ENCODE results near the gene CRYBA2.

GRCh38 chr2:218990052-218990451 lies 3.2 kb downstream of the CRYBA2 start:
- TF ChIP-seq CTCF (IDR thresholded peaks at IDR 0.05) (no peak), POLR2AphosphoS5 (IDR thresholded peaks at IDR 0.05; ENCODE audit: low read depth, low read length) (no peak), REST (IDR thresholded peaks at IDR 0.05; ENCODE audit: insufficient read depth in 1 of 2, low read depth in 2 of 2, low read length in 1 of 2) (no peak), SIN3A (IDR thresholded peaks at IDR 0.05; ENCODE audit: borderline replicate concordance, insufficient read depth, low read depth, low read length) (no peak), TCF7L2 (IDR thresholded peaks at IDR 0.05; ENCODE audit: low read depth, low read length) (no peak)
